Measurements from ENCODE around the gene HACE1.

DNA sequence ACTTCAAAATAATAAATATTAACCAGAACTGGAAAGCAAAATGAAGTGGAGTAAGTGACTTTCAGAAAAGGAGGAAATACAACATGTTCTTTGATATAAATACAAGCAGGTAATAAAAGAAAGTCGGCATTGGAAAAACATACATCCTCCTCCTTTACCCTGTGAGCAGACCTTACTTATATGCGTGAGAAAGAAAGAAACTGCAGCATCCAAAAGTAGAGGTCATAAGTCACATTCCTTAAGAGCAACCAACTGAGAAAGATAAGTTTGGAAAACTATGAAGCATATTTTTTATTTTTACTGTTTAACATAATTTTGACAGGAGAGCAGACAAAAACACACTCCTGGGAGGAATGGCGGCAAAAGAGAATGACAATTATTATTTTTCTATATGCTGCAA is 155.5 kb downstream of the HACE1 start:
- no peak for TF ChIP-seq EZH2 (IDR thresholded peaks at IDR 0.05; ENCODE audit: borderline replicate concordance, low read length)
- TF ChIP-seq, protein P1, sequence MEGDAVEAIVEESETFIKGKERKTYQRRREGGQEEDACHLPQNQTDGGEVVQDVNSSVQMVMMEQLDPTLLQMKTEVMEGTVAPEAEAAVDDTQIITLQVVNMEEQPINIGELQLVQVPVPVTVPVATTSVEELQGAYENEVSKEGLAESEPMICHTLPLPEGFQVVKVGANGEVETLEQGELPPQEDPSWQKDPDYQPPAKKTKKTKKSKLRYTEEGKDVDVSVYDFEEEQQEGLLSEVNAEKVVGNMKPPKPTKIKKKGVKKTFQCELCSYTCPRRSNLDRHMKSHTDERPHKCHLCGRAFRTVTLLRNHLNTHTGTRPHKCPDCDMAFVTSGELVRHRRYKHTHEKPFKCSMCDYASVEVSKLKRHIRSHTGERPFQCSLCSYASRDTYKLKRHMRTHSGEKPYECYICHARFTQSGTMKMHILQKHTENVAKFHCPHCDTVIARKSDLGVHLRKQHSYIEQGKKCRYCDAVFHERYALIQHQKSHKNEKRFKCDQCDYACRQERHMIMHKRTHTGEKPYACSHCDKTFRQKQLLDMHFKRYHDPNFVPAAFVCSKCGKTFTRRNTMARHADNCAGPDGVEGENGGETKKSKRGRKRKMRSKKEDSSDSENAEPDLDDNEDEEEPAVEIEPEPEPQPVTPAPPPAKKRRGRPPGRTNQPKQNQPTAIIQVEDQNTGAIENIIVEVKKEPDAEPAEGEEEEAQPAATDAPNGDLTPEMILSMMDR (conservative IDR thresholded peaks at IDR 0.05 in 1 of 2, IDR thresholded peaks at IDR 0.05 in 1 of 2; ENCODE audit: extremely low read depth in 1 of 2, insufficient read depth in 1 of 2, low read depth in 1 of 2, low read length in 2 of 2): no peak

Data from mammary epithelial cell (primary cell).